AG04450 (cell line): ENCODE data around the gene MS4A18. TPM values are rescaled to one million over a fixed set of nuclear protein-coding genes. Genes with fewer than 3 reads are reported as not detected.

Source experiments
- CTCF ChIA-PET: fragments of 300-600, 350-600 bp; formaldehyde crosslinking; extraction: SDS; loops from one replicate; lab custom pipeline; 2022; ENCODE audit warnings: antibody characterized with exemption, inconsistent platforms; lab: Charles Lee
- POLR2A ChIA-PET: fragments of 350-600 bp; formaldehyde crosslinking; extraction: SDS; loops from one replicate; lab custom pipeline; 2021; ENCODE audit warnings: antibody characterized with exemption, inconsistent platforms; lab: Yijun Ruan, JAX
- DNase-seq: peaks from one replicate; pipeline ENCODE4 v3.0.0-alpha.2; 2011; ENCODE audit warnings: low read depth, low spot score
- H3K27ac ChIP-seq: one replicate; pipeline ENCODE4 v1.5.1; 2012; ENCODE audit warnings: low read depth, low read length, control low read depth
- H3K27me3 ChIP-seq: one replicate; pipeline ENCODE4 v1.6.0; 2012; ENCODE audit warnings: low read length; ENCODE audit not compliant: control insufficient read depth, insufficient read depth
- H3K4me3 ChIP-seq: 2 replicates; pipeline ENCODE4 v1.5.1; 2011; ENCODE audit warnings: mild to moderate bottlenecking, low read depth, low read length, control low read depth
- H3K9me3 ChIP-seq: 2 replicates; pipeline ENCODE4 v1.5.1; 2012; ENCODE audit warnings: low read length; ENCODE audit not compliant: control insufficient read depth, insufficient read depth
- polyA plus RNA-seq: library from polyadenylated mRNA; depleted of rRNA; stranded (reverse); fragments of >200 nt; gene quantifications from 2 replicates; pipeline ENCODE4 v1.2.3, GENCODE V29; 2011
- TF ChIP-seq, protein P1 (sequence below): IDR thresholded peaks from 2 replicates; pipeline ENCODE4 v1.5.1; 2011; ENCODE audit warnings: low read depth, low read length, control low read depth, inconsistent platforms

Gene MS4A18
- polyA plus RNA-seq, 1 experiment, result not detected

DNA sequence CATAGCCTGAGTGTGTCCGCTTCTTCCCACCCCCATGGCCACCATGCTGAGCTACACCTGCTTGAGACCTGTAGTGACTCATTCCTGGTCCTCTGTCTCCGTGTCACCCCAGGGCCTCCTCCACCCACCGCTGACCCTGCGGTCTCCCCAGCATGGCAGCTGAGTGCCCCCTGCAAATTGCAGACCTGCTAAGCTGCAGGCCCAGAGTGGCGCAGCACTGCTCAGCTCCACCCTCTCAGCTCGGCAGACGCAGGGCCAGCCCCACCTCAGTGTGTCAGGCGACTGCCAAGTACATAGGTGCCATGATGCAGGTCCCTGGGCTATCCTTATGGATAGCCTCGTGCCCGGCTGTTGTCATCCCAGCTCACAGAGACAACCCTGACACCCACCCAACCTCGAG, 45.3 kb downstream of the MS4A18 start:
- TF ChIP-seq, protein P1, sequence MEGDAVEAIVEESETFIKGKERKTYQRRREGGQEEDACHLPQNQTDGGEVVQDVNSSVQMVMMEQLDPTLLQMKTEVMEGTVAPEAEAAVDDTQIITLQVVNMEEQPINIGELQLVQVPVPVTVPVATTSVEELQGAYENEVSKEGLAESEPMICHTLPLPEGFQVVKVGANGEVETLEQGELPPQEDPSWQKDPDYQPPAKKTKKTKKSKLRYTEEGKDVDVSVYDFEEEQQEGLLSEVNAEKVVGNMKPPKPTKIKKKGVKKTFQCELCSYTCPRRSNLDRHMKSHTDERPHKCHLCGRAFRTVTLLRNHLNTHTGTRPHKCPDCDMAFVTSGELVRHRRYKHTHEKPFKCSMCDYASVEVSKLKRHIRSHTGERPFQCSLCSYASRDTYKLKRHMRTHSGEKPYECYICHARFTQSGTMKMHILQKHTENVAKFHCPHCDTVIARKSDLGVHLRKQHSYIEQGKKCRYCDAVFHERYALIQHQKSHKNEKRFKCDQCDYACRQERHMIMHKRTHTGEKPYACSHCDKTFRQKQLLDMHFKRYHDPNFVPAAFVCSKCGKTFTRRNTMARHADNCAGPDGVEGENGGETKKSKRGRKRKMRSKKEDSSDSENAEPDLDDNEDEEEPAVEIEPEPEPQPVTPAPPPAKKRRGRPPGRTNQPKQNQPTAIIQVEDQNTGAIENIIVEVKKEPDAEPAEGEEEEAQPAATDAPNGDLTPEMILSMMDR, result no peak
- H3K27me3 ChIP-seq, result peaks cover 9% of the 10 kb centered on the region
- no peaks in the 10 kb centered on the region; the same call in 1 of the 2 replicates for H3K9me3 ChIP-seq
- POLR2A ChIA-PET, result no interaction called here
- no peak for DNase-seq
- CTCF ChIA-PET, result interaction anchor here (1.3 to 1.5 kb wide), 2 partner anchors 9 to 118 kb away, joined by 3 to 4 read pairs; no protein-coding TSS in a partner anchor
- no peak overlapping the region for H3K27ac ChIP-seq
- H3K4me3 ChIP-seq, result no peak overlapping the region

- peaks cover 9% of the 10 kb centered on the region for H3K27me3 ChIP-seq
- TF ChIP-seq, protein P1, result no peak
- POLR2A ChIA-PET, result no interaction called here
- DNase-seq, result no peak
- H3K4me3 ChIP-seq, result no peak overlapping the region
- no peak overlapping the region for H3K27ac ChIP-seq
- CTCF ChIA-PET, result interaction anchor here (1.1 to 1.7 kb wide), 3 partner anchors 8 to 128 kb away, joined by 3 to 7 read pairs (median 6); no protein-coding TSS in a partner anchor
- H3K9me3 ChIP-seq, result no peaks in the 10 kb centered on the region; the same call in 1 of the 2 replicates
These were observed 46.6 kb downstream of the MS4A18 start for GRCh38 chr11:60771146-60771545.

- Histone ChIP-seq H3K27ac (no peak overlapping the region), H3K27me3 (peaks cover 9% of the 10 kb centered on the region), H3K4me3 (no peak overlapping the region), H3K9me3 (no peaks in the 10 kb centered on the region; the same call in 1 of the 2 replicates)
- ChIA-PET POLR2A (no interaction called here), CTCF (interaction anchor here (1.7 kb wide), 1 partner anchor 9 kb away, joined by 6 read pairs; no protein-coding TSS in a partner anchor)
- DNase-seq, result no peak
- TF ChIP-seq, protein P1, result no peak
These were observed 47.5 kb downstream of the MS4A18 start for GRCh38 chr11:60771879-60772525.

DNA sequence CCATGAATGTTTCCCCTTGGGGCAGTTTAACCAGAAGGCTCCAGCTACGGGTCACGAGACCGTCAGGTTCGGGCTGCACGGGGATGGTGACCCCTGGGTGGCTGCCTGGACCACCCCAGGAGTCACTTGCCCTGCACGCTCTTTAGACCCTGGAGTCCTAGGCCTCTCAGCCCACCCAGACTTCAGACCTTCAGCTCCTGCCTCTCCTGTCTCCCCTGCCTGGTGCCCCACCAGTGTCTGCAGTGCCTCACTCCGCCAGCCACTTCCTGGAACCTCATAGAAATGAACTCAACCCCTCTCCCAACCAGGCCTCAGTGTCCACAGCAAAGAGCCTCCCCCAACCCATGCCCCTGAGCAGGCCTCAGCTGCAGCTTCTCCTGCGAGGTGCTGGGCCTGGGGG, 48.1 kb downstream of the MS4A18 start:
- H3K27ac ChIP-seq, result no peak overlapping the region
- H3K27me3 ChIP-seq, result peaks cover 9% of the 10 kb centered on the region
- no peaks in the 10 kb centered on the region; the same call in 1 of the 2 replicates for H3K9me3 ChIP-seq
- H3K4me3 ChIP-seq, result no peak overlapping the region
- ChIA-PET POLR2A (no interaction called here), CTCF (interaction anchor here (1.7 kb wide), 1 partner anchor 10 kb away, joined by 6 read pairs; no protein-coding TSS in a partner anchor)
- DNase-seq, result no peak
- TF ChIP-seq, protein P1, result no peak

- peaks cover 3% of the 10 kb centered on the region for H3K27me3 ChIP-seq
- H3K9me3 ChIP-seq, result no peaks in the 10 kb centered on the region; the same call in 1 of the 2 replicates
- no peak overlapping the region for H3K27ac ChIP-seq
- POLR2A ChIA-PET, result no interaction called here
- H3K4me3 ChIP-seq, result no peak overlapping the region
- TF ChIP-seq, protein P1, result no peak
- CTCF ChIA-PET, result interaction anchor here (0.6 to 6.8 kb wide), 21 partner anchors 8 to 413 kb away, joined by 3 to 65 read pairs (median 5); partner anchors contain the start of genes MS4A10 and MS4A15
- DNase-seq, result no peak
These were observed 50.2 kb downstream of the MS4A18 start for GRCh38 chr11:60774726-60775125.
